GM12878 (cell line): Measurements from ENCODE around the gene CD300LG. TPM values are rescaled to one million over a fixed set of nuclear protein-coding genes. Genes with fewer than 3 reads are reported as not detected.

Source experiments
- ATAC-seq: fragments of 200-7000 bp; cut with Tn5 transposase; 3 replicates; pipeline ENCODE4 v1.9.1; 2020; ENCODE audit warnings: mild to moderate bottlenecking, moderate library complexity
- BruUV-seq: library from RNA; stranded (reverse); fragments of 400-500 nt; replicated peaks from 2 replicates; lab custom pipeline; 2021; lab: Mats Ljungman, UMichigan
- CTCF ChIA-PET: fragments of 300-600 bp; sonication (Branson Sonifier 250); formaldehyde crosslinking; extraction: SDS; loops from one replicate; lab custom pipeline; 2021; ENCODE audit warnings: inconsistent platforms; lab: Yijun Ruan, JAX
- POLR2A ChIA-PET: fragments of 350-600 bp; formaldehyde crosslinking; extraction: SDS; loops from one replicate; lab custom pipeline; 2021; ENCODE audit warnings: inconsistent platforms; lab: Charles Lee
- RAD21 ChIA-PET: fragments of 300-600 bp; sonication (Branson Sonifier 250); formaldehyde crosslinking; loops from one replicate; lab custom pipeline; 2023; ENCODE audit warnings: antibody characterized with exemption; ENCODE audit not compliant: unreplicated experiment; lab: Charles Lee
- SMC1A ChIA-PET: fragments of 300-600 bp; sonication (Branson Sonifier 250); formaldehyde crosslinking; loops from one replicate; lab custom pipeline; 2023; ENCODE audit not compliant: unreplicated experiment, uncharacterized antibody; lab: Charles Lee
- DNase-seq: peaks from one replicate; pipeline ENCODE4 v3.0.0-alpha.2; 2011; ENCODE audit warnings: low read depth, low spot score
- FAIRE-seq: peaks from 3 replicates; lab custom pipeline; 2011; peaks lifted over from hg19 to GRCh38; lab: Jason Lieb, UNC
- H2AFZ ChIP-seq: 2 replicates; pipeline ENCODE4 v1.6.0; 2011; ENCODE audit warnings: low read depth, low read length, control low read depth; ENCODE audit not compliant: control insufficient read depth
- H3K27ac ChIP-seq: 2 replicates; pipeline ENCODE4 v1.5.1; 2011; ENCODE audit warnings: control low read depth; ENCODE audit not compliant: control insufficient read depth, insufficient read depth
- H3K27me3 ChIP-seq, 2 experiments: replicated peaks in 1 of 2; 2 replicates each; pipeline versions ENCODE4 v1.6.0 to v1.6.1; 2011; ENCODE audit warnings: low read length in 1 of 2; ENCODE audit not compliant: control insufficient read depth in 2 of 2, insufficient read depth in 2 of 2
- H3K36me3 ChIP-seq, 2 experiments: 2 replicates each; pipeline ENCODE4 v1.5.1; 2011; ENCODE audit warnings: low read length in 1 of 2; ENCODE audit not compliant: control insufficient read depth in 2 of 2, insufficient read depth in 2 of 2
- H3K4me1 ChIP-seq: 2 replicates; pipeline ENCODE4 v1.6.1; 2011; ENCODE audit warnings: mild to moderate bottlenecking, low read length, moderate library complexity, mixed read lengths; ENCODE audit not compliant: control insufficient read depth, insufficient read depth
- H3K4me2 ChIP-seq: 2 replicates; pipeline ENCODE4 v1.6.0; 2011; ENCODE audit warnings: control low read depth; ENCODE audit not compliant: control insufficient read depth, insufficient read depth
- H3K4me3 ChIP-seq: fragments of 200-600 bp; sonication (generic); 2 replicates; pipeline ENCODE4 v1.5.1; 2016
- H3K79me2 ChIP-seq: 2 replicates; pipeline ENCODE4 v1.6.0; 2011; ENCODE audit warnings: low read length; ENCODE audit not compliant: control insufficient read depth, insufficient read depth
- H3K9ac ChIP-seq: 2 replicates; pipeline ENCODE4 v1.8.0; 2011; ENCODE audit warnings: low read length, control low read depth, mixed read lengths; ENCODE audit not compliant: control insufficient read depth, insufficient read depth
- H3K9me3 ChIP-seq: replicated peaks from 3 replicates; pipeline ENCODE4 v1.5.1; 2011; ENCODE audit warnings: mild to moderate bottlenecking, low read length; ENCODE audit not compliant: control insufficient read depth, insufficient read depth
- H4K20me1 ChIP-seq: 2 replicates; pipeline ENCODE4 v1.6.0; 2011; ENCODE audit not compliant: control insufficient read depth, insufficient read depth
- BRCA1 ChIP-seq: IDR thresholded peaks from 2 replicates; pipeline ENCODE4 v1.6.1; 2011; ENCODE audit warnings: low read depth, low read length, improper control_type of control experiment
- IKZF1 ChIP-seq: fragments of 450-650 bp; conservative IDR thresholded peaks from 2 replicates; pipeline ENCODE4 v1.6.1; 2017; ENCODE audit warnings: antibody characterized with exemption, mild to moderate bottlenecking
- IRF3 ChIP-seq: fragments of 450-650 bp; IDR thresholded peaks from 2 replicates; pipeline ENCODE4 v1.6.1; 2014; ENCODE audit warnings: mild to moderate bottlenecking
- JUND ChIP-seq: IDR thresholded peaks from 2 replicates; pipeline ENCODE4 v1.6.1; 2012; ENCODE audit warnings: low read depth, mild to moderate bottlenecking, low read length, improper control_type of control experiment, moderate library complexity
- MEF2A ChIP-seq: IDR thresholded peaks from 2 replicates; pipeline ENCODE4 v1.6.1; 2011; ENCODE audit warnings: low read depth, mild to moderate bottlenecking, low read length, moderate library complexity; ENCODE audit not compliant: insufficient read depth
- NFYB ChIP-seq: IDR thresholded peaks from 2 replicates; pipeline ENCODE4 v1.6.1; 2011; ENCODE audit warnings: low read depth, mild to moderate bottlenecking, low read length, improper control_type of control experiment, moderate library complexity; ENCODE audit not compliant: insufficient read depth
- SMARCA5 ChIP-seq: fragments of 450-650 bp; IDR thresholded peaks from 2 replicates; pipeline ENCODE4 v1.6.1; 2017; ENCODE audit warnings: mild to moderate bottlenecking
- SREBF2 ChIP-seq: IDR thresholded peaks from 2 replicates; pipeline ENCODE4 v1.6.1; 2012; ENCODE audit warnings: mild to moderate bottlenecking, low read length
- YY1 ChIP-seq: IDR thresholded peaks from 2 replicates; pipeline ENCODE4 v1.6.1; 2011; ENCODE audit warnings: low read depth, mild to moderate bottlenecking, low read length
- ZNF274 ChIP-seq: IDR thresholded peaks from one replicate; pipeline ENCODE4 v1.8.0; 2011; ENCODE audit not compliant: insufficient read length, insufficient read depth
- ZSCAN29 ChIP-seq: fragments of 450-650 bp; IDR thresholded peaks from 2 replicates; pipeline ENCODE4 v1.6.1; 2017; ENCODE audit warnings: mild to moderate bottlenecking, moderate library complexity
- WGBS: methylation state at CpG from one replicate; pipeline ENCODE4 v1.1.6; 2016; ENCODE audit warnings: low lambda C conversion rate; ENCODE audit not compliant: insufficient replicate concordance, insufficient coverage; ENCODE audit errors: missing lambda C conversion rate; 5-methylcytosine and 5-hydroxymethylcytosine counted together
- in situ Hi-C: fragments of 300-500 bp; cut with MboI; formaldehyde crosslinking; loops from 9 replicates; pipeline ENCODE4 v1.14.3; 2018; ENCODE audit warnings: mixed read lengths
- intact Hi-C: fragments of 100-400 bp; cut with micrococcal nuclease; formaldehyde crosslinking; loops from one replicate; pipeline ENCODE4 v1.14.2; 2022; ENCODE audit not compliant: unreplicated experiment
- polyA plus RNA-seq, 11 experiments: library from polyadenylated mRNA; depleted of rRNA in 4 of 11; unstranded in 6 of 11; stranded (reverse) in 5 of 11; fragments of >200 nt; fragmentation: Nextera tagmentation in 4 of 11; fragmentation: Illumina TruSeq in 1 of 11; extraction: Ambion mirVana in 4 of 11; extraction: Trizol in 1 of 11; gene quantifications; 1 replicate in 1 of 11; 2 replicates in 10 of 11; pipeline versions ENCODE4 v1.2.1 to v1.2.3, GENCODE V29; 2011 to 2016; ENCODE audit warnings: inconsistent platforms in 2 of 11, missing spikeins in 2 of 11, low read depth in 1 of 11
- total RNA-seq, 4 experiments: library from RNA; depleted of rRNA in 3 of 4; stranded (reverse); fragments of >200 nt in 3 of 4; fragmentation: Illumina TruSeq in 1 of 4; extraction: Trizol in 1 of 4; gene quantifications; 2 replicates each; pipeline versions ENCODE4 v1.2.1 to v1.2.3, GENCODE V29; 2013 to 2021

The CD300LG gene
- total and polyA plus RNA-seq, 10 of the 15 experiments (the other 5 are each of a cell fraction or from before 2014, with no cell fraction given): not detected

GRCh38 chr17:43829738-43830137 lies 17.2 kb upstream of the CD300LG start:
- ChIA-PET POLR2A (no interaction called here), CTCF (interaction anchor here (1.0 kb wide), 1 partner anchor 13 kb away, joined by 3 read pairs; no protein-coding TSS in a partner anchor), SMC1A (no interaction called here), RAD21 (interaction anchor here (1.2 kb wide), 1 partner anchor 16 kb away, joined by 3 read pairs; no protein-coding TSS in a partner anchor)
- Histone ChIP-seq H3K27ac (no peak overlapping the region), H2AFZ (no peak overlapping the region), H3K27me3 (peaks cover 11% of the 10 kb centered on the region in 2 experiments), H3K4me1 (no peaks in the 10 kb centered on the region), H3K9me3 (no peaks in the 10 kb centered on the region), H3K9ac (no peak overlapping the region), H3K79me2 (no peaks in the 10 kb centered on the region), H3K36me3 (no peaks in the 10 kb centered on the region), H3K4me2 (no peak overlapping the region), H3K4me3 (no peak overlapping the region), H4K20me1 (no peaks in the 10 kb centered on the region)
- in situ Hi-C loops: no loop called here
- TF ChIP-seq ZSCAN29: no peak
- 53% methylated on average over 12 of the region's 14 CpGs for WGBS
- ATAC-seq (no peak), FAIRE-seq (no peak), DNase-seq (no peak)
- BruUV-seq: no TSS peak
- intact Hi-C loops: no loop called here

GRCh38 chr17:43830510-43831140 lies 16.4 kb upstream of the CD300LG start:
- no peaks in the 10 kb centered on the region for H3K4me1 ChIP-seq
- FAIRE-seq (no peak), DNase-seq (no peak), ATAC-seq (peak; percentile 47)
- SMC1A ChIA-PET: no interaction called here
- no peak for TF ChIP-seq IRF3
- no peak for TF ChIP-seq SREBF2
- TF ChIP-seq BRCA1: no peak
- TF ChIP-seq IKZF1: no peak
- no peak for TF ChIP-seq JUND
- no peak for TF ChIP-seq MEF2A
- TF ChIP-seq YY1: no peak
- no peak for TF ChIP-seq ZNF274
- no peak for TF ChIP-seq SMARCA5
- no peak for TF ChIP-seq NFYB
- H3K9ac ChIP-seq: no peak overlapping the region
- H3K36me3 ChIP-seq: no peaks in the 10 kb centered on the region
- intact Hi-C loops: no loop called here
- no peaks in the 10 kb centered on the region for H4K20me1 ChIP-seq
- in situ Hi-C loops: no loop called here
- no TSS peak for BruUV-seq
- RAD21 ChIA-PET: interaction anchor here (1.2 kb wide), 1 partner anchor 16 kb away, joined by 3 read pairs; no protein-coding TSS in a partner anchor
- POLR2A ChIA-PET: no interaction called here
- no peaks in the 10 kb centered on the region for H3K79me2 ChIP-seq
- H3K9me3 ChIP-seq: no peaks in the 10 kb centered on the region
- WGBS: 8% methylated on average over 7 of the region's 7 CpGs
- no peak overlapping the region for H2AFZ ChIP-seq
- H3K27me3 ChIP-seq: peaks cover 11% of the 10 kb centered on the region in 2 experiments
- H3K27ac ChIP-seq: no peak overlapping the region
- H3K4me2 ChIP-seq: no peak overlapping the region
- no peak overlapping the region for H3K4me3 ChIP-seq
- CTCF ChIA-PET: interaction anchor here (1.0 kb wide), 1 partner anchor 14 kb away, joined by 3 read pairs; no protein-coding TSS in a partner anchor
